Right cardiac atrium (tissue), 5 donors: Measurements from ENCODE around the gene ARRDC3. TPM values are rescaled to one million over a fixed set of nuclear protein-coding genes. Genes with fewer than 3 reads are reported as not detected.

Experiments used
- ATAC-seq, 2 donors: fragments of 200-7000 bp; cut with Tn5 transposase; one replicate each; pipeline versions ENCODE4 v1.8.0 to v1.9.1; 2020; ENCODE audit warnings: moderate library complexity in 2 of 2, mild to moderate bottlenecking in 1 of 2
- DNase-seq, 3 donors: peaks; one replicate each; pipeline ENCODE4 v3.0.0-alpha.2; 2020
- H3K27ac ChIP-seq: one replicate; pipeline ENCODE4 v1.5.1; 2013; ENCODE audit warnings: mild to moderate bottlenecking, low read length, control low read depth, moderate library complexity
- H3K27me3 ChIP-seq: one replicate; pipeline ENCODE4 v1.6.1; 2013; ENCODE audit not compliant: control insufficient read depth, insufficient read depth
- H3K4me1 ChIP-seq: one replicate; pipeline ENCODE4 v1.6.1; 2013; ENCODE audit warnings: low read length; ENCODE audit not compliant: control insufficient read depth, insufficient read depth
- H3K4me3 ChIP-seq: one replicate; pipeline ENCODE4 v1.5.1; 2013; ENCODE audit warnings: low read length, control low read depth
- H3K9me3 ChIP-seq: one replicate; pipeline ENCODE4 v1.6.1; 2013; ENCODE audit warnings: low read length; ENCODE audit not compliant: control insufficient read depth
- WGBS: extraction: QIAGEN DNeasy Blood & Tissue Kit; methylation state at CpG from one replicate; pipeline ENCODE4 v1.1.7; 2013; 5-methylcytosine and 5-hydroxymethylcytosine counted together
- intact Hi-C, 4 donors: fragments of 100-400 bp; cut with DNase I; formaldehyde crosslinking; loops; one replicate each; pipeline versions ENCODE4 v1.11.0 to v1.14.0; 2022 to 2023
- polyA plus RNA-seq: library from polyadenylated mRNA; stranded (reverse); fragments of 200-250 nt; gene quantifications from one replicate; pipeline ENCODE4 v1.2.3, GENCODE V29; 2013
- total RNA-seq, 4 donors: library from RNA; stranded (reverse); fragmentation: NEBNext Ultra II Directional; extraction: Animal tissue kit (Norgen Biotek cat#: 25700); gene quantifications; one replicate each; pipeline ENCODE4 v1.2.1, GENCODE V29; 2021
- donor health status: healthy with polysubstance abuse.
- donor health status: DM: no; HTN: yes; CAD: no.
- donor health status: DM: no; HTN: no; CAD: no.
- donor health status: DM: no; HTN: yes; CAD: no; lungs with severe emphysema.
- donor health status: DM: yes; HTN: yes; CAD: no.

The ARRDC3 gene
- total and polyA plus RNA-seq, 5 donors: 8.2 to 28.9 (median 25.3) TPM

DNA sequence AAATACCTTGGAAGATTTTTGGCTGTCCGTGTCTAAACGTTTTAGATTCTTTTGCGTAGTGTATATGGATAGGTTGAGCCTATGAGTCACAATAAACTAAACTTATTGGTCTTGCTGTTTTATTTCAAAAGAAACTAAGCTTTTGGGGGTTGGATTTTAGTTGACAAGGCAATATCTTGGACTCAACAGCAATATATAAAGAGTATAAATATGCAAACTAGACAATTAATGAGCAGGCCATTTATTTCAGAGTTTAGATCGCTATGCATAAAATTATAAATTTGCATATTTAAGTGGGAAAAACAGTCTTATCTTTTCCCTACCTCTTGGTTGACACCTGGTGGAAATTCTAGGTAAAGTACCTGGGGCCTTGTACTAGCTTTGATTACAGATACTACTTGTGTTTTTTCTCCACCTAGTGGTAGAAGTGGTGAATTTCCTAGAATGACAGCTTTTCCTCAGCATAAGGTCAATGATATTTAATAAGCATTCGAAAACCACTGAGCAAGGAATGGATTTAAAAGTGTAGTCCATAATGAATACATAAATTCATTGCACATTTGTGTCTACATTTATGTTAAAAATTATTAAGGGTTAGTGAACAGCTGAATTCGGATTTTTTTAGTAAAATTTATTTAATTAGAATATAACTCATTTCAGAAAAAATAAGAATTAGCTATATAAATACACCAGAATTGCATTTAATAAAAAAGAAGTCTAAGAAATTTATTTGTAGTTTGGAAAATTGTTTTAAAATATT, 1.7 kb upstream of the ARRDC3 start:
- Histone ChIP-seq H3K9me3 (no peaks in the 10 kb centered on the region), H3K4me3 (peak overlapping the region; percentile 11), H3K27me3 (no peaks in the 10 kb centered on the region), H3K4me1 (no peaks in the 10 kb centered on the region), H3K27ac (no peak overlapping the region)
- 20% methylated on average over 6 of the region's 6 CpGs for WGBS
- DNase-seq (no peak), ATAC-seq (no peak)
- intact Hi-C loops: loop anchor here in 3 of 4 donors (2.0 to 10.0 kb wide), 7 partner anchors 73 to 450 kb away; no protein-coding TSS in a partner anchor

DNA sequence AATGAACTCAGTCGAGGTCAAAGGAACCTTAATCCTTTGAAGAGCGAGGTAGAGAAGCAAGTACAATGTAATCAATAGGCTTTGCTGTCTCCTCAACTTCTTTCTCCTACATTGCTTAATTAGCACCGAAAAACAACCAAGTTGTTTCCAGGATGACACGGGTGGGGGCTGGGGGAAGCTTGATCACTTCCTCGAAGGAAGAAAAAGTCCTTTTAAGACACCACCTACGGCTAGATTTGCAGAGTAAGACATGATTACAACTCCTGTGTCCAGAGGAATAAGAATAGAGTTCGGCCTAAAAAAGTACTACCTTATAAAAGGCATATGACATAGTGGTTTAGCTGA, 811 bp upstream of the ARRDC3 start:
- peak in 2 of 3 donors; percentile 33 to 66 for DNase-seq
- 5% methylated on average over 7 of the region's 7 CpGs for WGBS
- Histone ChIP-seq H3K4me1 (no peaks in the 10 kb centered on the region), H3K4me3 (peak overlapping the region; percentile 87), H3K27me3 (no peaks in the 10 kb centered on the region), H3K9me3 (no peaks in the 10 kb centered on the region), H3K27ac (peak overlapping the region; percentile 82)
- intact Hi-C loops: loop anchor here (2.0 to 10.0 kb wide), 7 partner anchors 72 to 449 kb away; no protein-coding TSS in a partner anchor
- ATAC-seq: no peak

DNA sequence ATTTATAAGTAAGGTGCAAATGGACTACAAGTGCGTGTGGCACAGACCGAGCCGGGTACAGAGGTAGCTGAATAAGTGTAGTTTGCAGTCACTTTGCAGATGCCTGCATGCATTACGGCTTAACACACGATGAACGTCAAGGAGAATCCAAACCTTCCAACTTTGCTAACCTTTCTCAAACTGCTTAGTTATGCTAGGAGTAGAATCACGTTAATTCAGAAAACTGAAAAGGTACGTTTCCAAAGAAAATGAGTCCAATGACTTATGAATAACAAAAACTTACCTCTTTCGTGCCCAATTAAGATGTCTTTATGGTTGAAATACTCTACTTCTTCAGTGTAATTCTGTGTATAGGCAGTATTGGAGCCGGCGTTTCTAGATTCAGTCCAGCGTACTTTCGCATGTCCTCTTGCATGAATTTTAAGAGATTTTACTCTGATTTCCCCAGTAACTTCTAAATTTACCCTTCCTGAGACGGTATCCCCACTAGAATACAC, 539 bp downstream of the ARRDC3 start:
- intact Hi-C loops: loop anchor here (2.0 to 10.0 kb wide), 7 partner anchors 70 to 448 kb away; no protein-coding TSS in a partner anchor
- Histone ChIP-seq H3K4me1 (no peaks in the 10 kb centered on the region), H3K27me3 (no peaks in the 10 kb centered on the region), H3K4me3 (peak overlapping the region; percentile 87), H3K9me3 (no peaks in the 10 kb centered on the region), H3K27ac (peak overlapping the region; percentile 80)
- ATAC-seq: no peak
- DNase-seq: peak in 1 of 3 donors; percentile 57
- WGBS: under 1% methylated on average over 14 of the region's 14 CpGs

DNA sequence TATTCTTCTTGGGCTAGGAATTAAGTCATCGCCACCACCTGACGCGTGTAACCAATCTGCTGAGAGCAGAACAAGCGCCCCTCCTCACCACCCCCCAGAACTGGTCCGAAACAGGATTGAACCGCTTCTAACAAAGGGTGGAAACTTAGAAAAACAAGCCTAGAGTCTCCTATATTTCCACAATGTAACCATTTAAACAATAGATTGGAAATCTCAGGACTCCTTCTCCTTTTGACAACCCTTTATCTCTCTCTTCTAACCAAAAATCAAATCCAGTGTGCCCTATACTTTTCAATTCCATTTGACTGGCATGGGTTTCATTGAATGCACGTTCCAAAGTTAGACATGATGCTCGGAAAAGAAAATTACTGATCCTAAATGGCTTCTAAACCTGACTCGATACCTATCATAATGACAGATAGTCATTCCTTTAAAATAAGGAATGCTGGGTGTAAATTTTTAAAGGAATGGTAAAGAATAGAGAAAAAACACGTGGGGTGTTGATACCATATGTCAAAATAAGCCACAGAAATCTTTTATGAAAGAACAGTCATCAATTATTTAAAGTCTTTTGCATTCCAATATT, 1.2 kb downstream of the ARRDC3 start:
- H3K4me1 ChIP-seq: no peaks in the 10 kb centered on the region
- intact Hi-C loops: loop anchor here (2.0 to 10.0 kb wide), 7 partner anchors 70 to 447 kb away; no protein-coding TSS in a partner anchor
- no peaks in the 10 kb centered on the region for H3K9me3 ChIP-seq
- H3K27ac ChIP-seq: peak overlapping the region; percentile 69
- H3K4me3 ChIP-seq: peak overlapping the region; percentile 87
- DNase-seq (peak; percentile 65 to 85 (median 79)), ATAC-seq (peak; percentile 42 to 44)
- H3K27me3 ChIP-seq: no peaks in the 10 kb centered on the region
- under 1% methylated on average over 10 of the region's 10 CpGs for WGBS

DNA sequence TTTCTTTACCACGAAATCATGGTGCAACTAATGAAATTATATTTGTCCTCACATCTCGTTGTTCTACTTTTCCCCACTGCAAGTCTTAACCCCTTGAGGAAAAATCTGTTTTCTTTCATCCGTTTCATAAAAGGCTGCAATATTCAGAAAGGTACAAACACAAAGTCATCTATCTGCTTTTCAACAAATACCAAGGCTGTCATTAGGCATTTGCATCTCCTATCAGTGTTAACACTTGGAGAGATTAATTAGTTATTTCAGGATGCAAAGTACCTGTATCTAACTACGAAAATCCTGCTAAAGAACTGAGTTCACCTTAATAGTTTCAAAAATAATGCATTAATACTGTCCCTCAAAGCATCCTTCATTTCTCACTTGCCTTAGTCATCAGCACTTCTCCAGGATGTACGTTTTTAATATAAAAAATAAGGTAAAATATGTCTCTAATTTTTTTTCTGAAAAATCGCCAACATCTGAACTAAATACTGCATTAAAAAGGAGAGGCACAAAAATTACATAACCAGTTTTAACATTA, 1.8 kb downstream of the ARRDC3 start:
- H3K27ac ChIP-seq: peak overlapping the region; percentile 56
- H3K4me3 ChIP-seq: peak overlapping the region; percentile 87
- no peak for ATAC-seq
- DNase-seq: no peak
- H3K4me1 ChIP-seq: peaks cover 1% of the 10 kb centered on the region
- H3K9me3 ChIP-seq: no peaks in the 10 kb centered on the region
- under 1% methylated on average over 6 of the region's 6 CpGs for WGBS
- intact Hi-C loops: loop anchor here in 3 of 4 donors (5.0 to 10.0 kb wide), 5 partner anchors 69 to 447 kb away; no protein-coding TSS in a partner anchor
- H3K27me3 ChIP-seq: no peaks in the 10 kb centered on the region

DNA sequence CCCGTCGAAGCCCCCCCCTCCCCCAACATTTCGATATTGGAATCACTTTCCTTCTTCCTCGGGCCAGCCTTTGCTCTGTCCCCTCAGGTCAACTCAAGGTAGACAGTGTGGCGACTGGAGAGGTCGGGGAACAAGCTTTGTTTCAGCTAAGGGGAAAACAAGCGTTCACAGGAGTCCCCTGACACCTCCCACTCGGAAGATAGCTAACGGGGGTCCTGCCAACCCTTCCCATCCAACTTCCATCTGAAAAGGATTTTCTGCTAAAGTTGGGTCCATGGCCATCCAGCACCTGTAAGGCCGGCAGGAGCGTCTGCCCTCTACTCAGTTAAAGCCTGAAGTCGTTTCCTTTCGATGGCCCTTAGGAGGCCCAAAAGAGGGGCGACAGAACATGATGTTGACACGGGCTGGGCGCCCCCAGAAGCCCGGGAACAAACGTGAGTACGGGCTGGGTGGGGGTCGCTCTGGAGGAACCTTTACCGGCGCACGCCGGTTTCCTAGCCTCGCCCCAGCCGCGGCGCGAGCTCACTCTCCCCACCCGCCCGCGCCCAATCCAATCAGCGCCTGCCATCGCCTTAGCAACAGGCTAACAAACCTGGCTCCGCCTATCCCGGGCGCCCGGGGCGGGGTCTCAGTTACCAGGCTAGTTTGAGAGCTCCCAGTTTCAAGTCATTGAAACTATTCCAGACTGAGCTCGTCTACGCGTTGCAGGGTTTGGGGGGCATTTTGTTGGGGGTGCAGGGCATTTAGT, 2.5 kb downstream of the ARRDC3 start:
- WGBS: under 1% methylated on average over 42 of the region's 42 CpGs
- H3K27me3 ChIP-seq: no peaks in the 10 kb centered on the region
- intact Hi-C loops: loop anchor here in 3 of 4 donors (5.0 to 10.0 kb wide), 5 partner anchors 68 to 446 kb away; no protein-coding TSS in a partner anchor
- peak overlapping the region; percentile 99 for H3K27ac ChIP-seq
- ATAC-seq: peak; percentile 92 to 93
- H3K4me1 ChIP-seq: peaks cover 1% of the 10 kb centered on the region
- no peaks in the 10 kb centered on the region for H3K9me3 ChIP-seq
- DNase-seq: peak; percentile 98 to 99 (median 99)
- peak overlapping the region; percentile 87 for H3K4me3 ChIP-seq

DNA sequence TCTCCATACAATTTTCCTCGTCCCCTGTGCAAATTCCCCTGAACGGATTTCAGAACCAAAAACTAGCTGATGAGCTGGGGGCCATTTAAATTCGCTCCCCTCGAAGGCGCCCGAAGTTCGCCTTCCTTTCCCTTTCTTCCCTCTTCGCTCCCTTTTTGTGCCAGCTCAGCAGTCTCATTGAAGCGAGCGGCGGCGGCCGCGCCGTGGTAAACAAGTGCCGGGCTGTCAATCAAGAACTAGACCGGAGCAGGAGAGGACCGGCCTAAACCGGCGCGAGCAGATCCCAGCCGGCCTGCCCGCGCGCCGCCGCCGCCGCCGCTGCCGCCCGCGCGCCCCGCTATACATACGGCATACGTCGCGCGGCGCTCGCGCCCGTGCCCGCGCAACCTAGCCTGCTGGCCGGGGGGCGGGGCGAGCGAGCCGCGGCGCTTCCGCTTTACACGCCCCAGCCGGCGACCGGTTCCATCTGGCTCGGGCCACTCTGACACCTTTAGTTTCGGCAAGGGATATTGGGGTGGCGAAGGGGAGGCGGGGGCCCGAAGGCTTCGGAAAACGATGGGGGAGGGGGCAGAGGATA, 3.1 kb downstream of the ARRDC3 start:
- Histone ChIP-seq H3K27ac (peak overlapping the region; percentile 99), H3K4me1 (peaks cover 1% of the 10 kb centered on the region), H3K27me3 (no peaks in the 10 kb centered on the region), H3K4me3 (peak overlapping the region; percentile 87), H3K9me3 (no peaks in the 10 kb centered on the region)
- peak; percentile 94 to 98 (median 97) for DNase-seq
- intact Hi-C loops: loop anchor here in 3 of 4 donors (5.0 to 10.0 kb wide), 5 partner anchors 68 to 445 kb away; no protein-coding TSS in a partner anchor
- WGBS: under 1% methylated on average over 65 of the region's 65 CpGs
- ATAC-seq: peak; percentile 84 to 85

DNA sequence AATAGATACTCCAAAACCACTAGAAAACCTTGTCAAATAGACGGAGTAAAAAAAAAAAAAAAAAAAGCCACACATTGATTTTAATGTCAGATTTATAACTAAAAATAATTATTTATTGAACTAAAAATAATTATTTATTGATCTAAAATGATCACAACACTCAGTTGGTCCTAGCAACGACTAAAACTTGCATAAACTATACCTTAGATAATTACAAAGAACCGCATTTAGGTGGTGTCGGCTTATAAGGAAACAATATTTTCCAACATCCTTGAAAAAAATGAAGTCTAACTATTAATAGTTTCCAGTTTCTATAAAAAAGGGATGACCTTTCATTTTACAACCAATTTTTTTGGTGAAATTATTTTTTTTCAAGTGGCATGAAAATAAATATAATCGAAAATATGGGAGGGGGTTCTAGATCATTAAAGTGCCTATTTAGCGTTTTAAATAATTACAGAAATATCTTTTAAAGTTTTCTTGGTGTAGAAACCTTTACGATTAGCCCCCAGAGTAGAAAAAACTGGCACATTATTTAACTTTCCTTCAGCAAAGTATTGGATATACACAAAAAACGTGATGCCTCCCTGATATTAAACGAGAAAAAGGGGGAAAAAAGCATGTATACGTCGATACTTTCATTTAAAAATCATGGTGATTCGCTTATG, 3.7 kb downstream of the ARRDC3 start:
- WGBS: under 1% methylated on average over 12 of the region's 12 CpGs
- no peaks in the 10 kb centered on the region for H3K9me3 ChIP-seq
- no peaks in the 10 kb centered on the region for H3K27me3 ChIP-seq
- H3K4me1 ChIP-seq: peaks cover 3% of the 10 kb centered on the region
- peak overlapping the region; percentile 87 for H3K4me3 ChIP-seq
- H3K27ac ChIP-seq: peak overlapping the region; percentile 99
- DNase-seq (no peak), ATAC-seq (no peak)
- intact Hi-C loops: no loop called here

DNA sequence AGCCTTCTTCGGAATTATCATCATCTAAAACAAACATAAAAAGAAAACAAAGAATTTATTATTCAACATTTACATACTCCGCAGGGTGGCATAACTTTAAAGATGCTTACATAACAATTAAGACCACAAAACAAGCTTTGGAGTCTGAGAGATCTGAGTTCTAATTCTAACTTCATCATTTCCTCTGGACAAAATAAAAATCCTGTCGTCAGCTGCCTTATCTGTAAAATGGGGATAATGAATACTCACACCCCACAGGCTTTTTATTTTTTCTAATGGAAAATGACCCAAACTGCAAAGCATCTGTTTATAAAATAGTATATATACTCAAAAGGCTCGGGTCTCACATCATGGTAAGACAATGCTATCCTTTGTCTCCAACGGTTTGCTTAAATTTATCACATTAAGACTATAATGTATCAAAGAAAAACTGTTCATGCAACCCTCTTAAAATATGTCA, 4.3 kb downstream of the ARRDC3 start:
- no peak overlapping the region for H3K27ac ChIP-seq
- peaks cover 3% of the 10 kb centered on the region for H3K4me1 ChIP-seq
- no peak for ATAC-seq
- peak overlapping the region; percentile 56 for H3K4me3 ChIP-seq
- no peak for DNase-seq
- no peaks in the 10 kb centered on the region for H3K27me3 ChIP-seq
- intact Hi-C loops: no loop called here
- no peaks in the 10 kb centered on the region for H3K9me3 ChIP-seq
- 34% methylated on average over 5 of the region's 5 CpGs for WGBS
